Peyer's patch (tissue), 4 donors: ENCODE results near the gene SYNC. TPM values are rescaled to one million over a fixed set of nuclear protein-coding genes. Genes with fewer than 3 reads are reported as not detected.
A peak's percentile ranks its signal among the peaks of the same experiment; 100 is the strongest.
"Not testable (repeated sequence)": the region's sequence is repeated elsewhere in the genome, so short reads cannot be mapped to it uniquely, and the experiment has no call there.

ENCODE experiments used
- DNase-seq, 3 donors: peaks; one replicate each; pipeline ENCODE4 v3.0.0-alpha.2; 2017 to 2019
- H3K27ac ChIP-seq, 4 donors: fragments of 200-600 bp; sonication (generic); one replicate each; pipeline ENCODE4 v1.5.1; 2016 to 2019
- H3K27me3 ChIP-seq, 2 donors: fragments of 200-600 bp; sonication (generic); one replicate each; pipeline ENCODE4 v1.5.1; 2019
- H3K36me3 ChIP-seq, 3 donors: fragments of 200-600 bp; sonication (generic); one replicate each; pipeline ENCODE4 v1.5.1; 2016 to 2019
- H3K4me1 ChIP-seq, 4 donors: fragments of 200-600 bp; sonication (generic); one replicate each; pipeline ENCODE4 v1.5.1; 2016 to 2019
- H3K4me3 ChIP-seq, 4 donors: fragments of 200-600 bp; sonication (generic); 1 replicate in 3 of 4; 2 replicates in 1 of 4; pipeline ENCODE4 v1.5.1; 2016 to 2019; ENCODE audit warnings: mild to moderate bottlenecking in 1 of 4
- H3K9me3 ChIP-seq, 4 donors: fragments of 200-600 bp; sonication (generic); one replicate each; pipeline ENCODE4 v1.5.1; 2016 to 2019; ENCODE audit warnings: mild to moderate bottlenecking in 1 of 4
- CTCF ChIP-seq, 6 experiments: fragments of 450-650 bp in 4 of 6; fragments of 200-600 bp in 2 of 6; sonication (generic) in 1 of 6; IDR thresholded peaks; one replicate each; pipeline ENCODE4 v1.5.1; 2017 to 2019; ENCODE audit warnings: antibody characterized with exemption in 6 of 6, mild to moderate bottlenecking in 3 of 6, moderate library complexity in 1 of 6
- POLR2A ChIP-seq, 2 donors: fragments of 450-650 bp; IDR thresholded peaks; one replicate each; pipeline ENCODE4 v1.5.1; 2017; ENCODE audit warnings: antibody characterized with exemption in 2 of 2, mild to moderate bottlenecking in 2 of 2, moderate library complexity in 2 of 2
- total RNA-seq, 4 donors: library from RNA; depleted of rRNA; stranded (reverse); fragments of >200 nt; gene quantifications; one replicate each; pipeline ENCODE4 v1.1.0, GENCODE V29; 2016

Gene SYNC
- total RNA-seq, 4 donors from 2014 or later: 8.3 to 19.8 (median 9.2) TPM

GRCh38 chr1:32715901-32716311 is 13.3 kb upstream of the SYNC start:
- no peaks in the 10 kb centered on the region for H3K9me3 ChIP-seq
- TF ChIP-seq CTCF (IDR thresholded peaks at IDR 0.05): no peak
- no peak for TF ChIP-seq POLR2A (IDR thresholded peaks at IDR 0.05)
- no peak overlapping the region for H3K4me3 ChIP-seq
- DNase-seq: peak in 1 of 3 donors; percentile 60
- H3K27me3 ChIP-seq: no peaks in the 10 kb centered on the region
- H3K27ac ChIP-seq: peak overlapping the region in 3 of 4 donors; percentile 57 to 92 (median 66)
- H3K4me1 ChIP-seq: peaks cover 0 to 16% (median 2%) of the 10 kb centered on the region in 4 donors
- H3K36me3 ChIP-seq: no peaks in the 10 kb centered on the region

GRCh38 chr1:32714277-32714676 is 11.7 kb upstream of the SYNC start:
- H3K27ac ChIP-seq: no peak overlapping the region
- no peak overlapping the region for H3K4me3 ChIP-seq
- no peaks in the 10 kb centered on the region for H3K36me3 ChIP-seq
- no peak for TF ChIP-seq CTCF (IDR thresholded peaks at IDR 0.05)
- no peak for TF ChIP-seq POLR2A (IDR thresholded peaks at IDR 0.05)
- H3K9me3 ChIP-seq: no peaks in the 10 kb centered on the region
- DNase-seq: no peak
- H3K27me3 ChIP-seq: no peaks in the 10 kb centered on the region
- peaks cover 0 to 16% (median 2%) of the 10 kb centered on the region in 4 donors for H3K4me1 ChIP-seq

- DNase-seq: no peak
- no peaks in the 10 kb centered on the region for H3K36me3 ChIP-seq
- H3K4me1 ChIP-seq: peaks cover 0 to 9% (median 2%) of the 10 kb centered on the region in 4 donors
- H3K27ac ChIP-seq: no peak overlapping the region
- no peaks in the 10 kb centered on the region for H3K9me3 ChIP-seq
- no peak overlapping the region for H3K4me3 ChIP-seq
- TF ChIP-seq POLR2A (IDR thresholded peaks at IDR 0.05) (no peak), CTCF (IDR thresholded peaks at IDR 0.05) (no peak)
- H3K27me3 ChIP-seq: no peaks in the 10 kb centered on the region
These were observed 10.5 kb upstream of the SYNC start for GRCh38 chr1:32713081-32713480.

GRCh38 chr1:32711221-32711620 is 8.7 kb upstream of the SYNC start:
- not testable (repeated sequence) for DNase-seq, H3K4me3 ChIP-seq

DNA sequence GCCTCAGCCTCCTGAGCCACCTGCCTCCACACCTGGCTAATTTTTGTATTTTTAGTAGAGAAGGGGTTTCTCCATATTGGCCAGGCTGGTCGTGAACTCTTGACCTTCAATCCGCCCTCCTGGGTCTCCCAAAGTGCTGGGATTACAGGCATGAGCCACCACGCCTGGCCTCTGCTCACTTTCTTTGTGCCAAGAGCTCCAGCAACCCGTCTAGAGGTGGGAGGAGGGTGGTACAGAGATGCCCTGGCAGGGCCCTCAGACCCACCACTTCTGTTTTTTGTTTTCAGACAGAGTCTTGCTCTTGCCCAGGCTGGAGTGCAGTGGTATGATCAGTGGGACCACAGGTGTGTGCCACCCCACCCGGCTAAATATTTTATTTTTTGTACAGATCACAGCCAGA is 6.9 kb upstream of the SYNC start:
- no peak for DNase-seq
- no peak overlapping the region for H3K4me3 ChIP-seq
- TF ChIP-seq POLR2A (IDR thresholded peaks at IDR 0.05) (no peak), CTCF (IDR thresholded peaks at IDR 0.05) (no peak)

More at GRCh38 chr1:32711221-32711620, 8.7 kb upstream of the SYNC start:
- H3K27me3 ChIP-seq, H3K27ac ChIP-seq, H3K9me3 ChIP-seq, H3K4me1 ChIP-seq, H3K36me3 ChIP-seq: not testable (repeated sequence)

GRCh38 chr1:32709075-32709474 is 6.5 kb upstream of the SYNC start:
- TF ChIP-seq POLR2A (IDR thresholded peaks at IDR 0.05) (no peak), CTCF (IDR thresholded peaks at IDR 0.05) (no peak)
- Histone ChIP-seq H3K9me3 (no peaks in the 10 kb centered on the region), H3K27me3 (no peaks in the 10 kb centered on the region), H3K27ac (no peak overlapping the region), H3K36me3 (no peaks in the 10 kb centered on the region), H3K4me1 (peaks cover 0 to 4% (median 0%) of the 10 kb centered on the region in 4 donors), H3K4me3 (no peak overlapping the region)
- no peak for DNase-seq

More for the DNA sequence above, 6.9 kb upstream of the SYNC start:
- H3K36me3 ChIP-seq: no peaks in the 10 kb centered on the region
- peaks cover 0 to 4% (median 0%) of the 10 kb centered on the region in 4 donors for H3K4me1 ChIP-seq
- no peaks in the 10 kb centered on the region for H3K9me3 ChIP-seq
- H3K27me3 ChIP-seq: no peaks in the 10 kb centered on the region
- no peak overlapping the region for H3K27ac ChIP-seq
